Pons (tissue), 1 donor: ENCODE measurements around the gene ZMYND8.
"Not testable (repeated sequence)": the region's sequence is repeated elsewhere in the genome, so short reads cannot be mapped to it uniquely, and the experiment has no call there.

Experiments
- DNase-seq: peaks from one replicate; pipeline ENCODE4 v3.0.0-alpha.2; 2016; ENCODE audit warnings: low spot score

ZMYND8 gene

GRCh38 chr20:47370850-47371782, 14.6 kb upstream of the ZMYND8 start:
- DNase-seq, result no peak

- DNase-seq, result no peak
Observed at GRCh38 chr20:47370214-47370613, 13.7 kb upstream of the ZMYND8 start.

GRCh38 chr20:47368301-47368700, 11.8 kb upstream of the ZMYND8 start:
- no peak for DNase-seq

GRCh38 chr20:47366301-47366700, 9.8 kb upstream of the ZMYND8 start:
- DNase-seq, result not testable (repeated sequence)

GRCh38 chr20:47365023-47365764, 8.7 kb upstream of the ZMYND8 start:
- DNase-seq, result no peak

GRCh38 chr20:47362361-47363219, 6.1 kb upstream of the ZMYND8 start:
- DNase-seq, result no peak

GRCh38 chr20:47361057-47361915, 4.8 kb upstream of the ZMYND8 start:
- DNase-seq, result no peak

- peak; percentile 78 for DNase-seq
Observed at GRCh38 chr20:47360297-47361056, 4.0 kb upstream of the ZMYND8 start.

GRCh38 chr20:47359530-47360296, 3.2 kb upstream of the ZMYND8 start:
- no peak for DNase-seq

GRCh38 chr20:47358672-47359529, 2.4 kb upstream of the ZMYND8 start:
- peak; percentile 96 for DNase-seq

- DNase-seq, result peak; percentile 68
Observed at GRCh38 chr20:47358039-47358671, 1.7 kb upstream of the ZMYND8 start.

- peak; percentile 90 for DNase-seq
Observed at GRCh38 chr20:47357296-47358038, 968 bp upstream of the ZMYND8 start.

GRCh38 chr20:47356220-47356525, 326 bp downstream of the ZMYND8 start:
- DNase-seq, result no peak

GRCh38 chr20:47355489-47356219, 845 bp downstream of the ZMYND8 start:
- DNase-seq, result peak; percentile 71

- DNase-seq, result peak; percentile 73
Observed at GRCh38 chr20:47354714-47355488, 1.6 kb downstream of the ZMYND8 start.

- no peak for DNase-seq
Observed at GRCh38 chr20:47354464-47354713, 2.1 kb downstream of the ZMYND8 start.
